Cardiac septum (tissue), 1 donor: ENCODE results near the gene TAF8. TPM values are rescaled to one million over a fixed set of nuclear protein-coding genes. Genes with fewer than 3 reads are reported as not detected.
"Not testable (repeated sequence)": the region's sequence is repeated elsewhere in the genome, so short reads cannot be mapped to it uniquely, and the experiment has no call there.

Experiments
- DNase-seq: peaks from one replicate; pipeline ENCODE4 v3.0.0-alpha.2; 2020; ENCODE audit warnings: low spot score
- intact Hi-C: fragments of 100-400 bp; cut with DNase I; formaldehyde crosslinking; loops from one replicate; pipeline ENCODE4 v1.14.0; 2022
- total RNA-seq: library from RNA; stranded (reverse); fragmentation: NEBNext Ultra II Directional; extraction: Animal tissue kit (Norgen Biotek cat#: 25700); gene quantifications from one replicate; pipeline ENCODE4 v1.2.1, GENCODE V29; 2021
- donor health status: DM: no; HTN: no; CAD: no.

TAF8 gene
- total RNA-seq, 1 donor from 2014 or later, result 22.3 TPM

GRCh38 chr6:42028234-42029061 lies 21.9 kb upstream of the TAF8 start:
- DNase-seq, result peak; percentile 84
- intact Hi-C loops, result no loop called here

- intact Hi-C loops, result no loop called here
- no peak for DNase-seq
These were observed 21.1 kb upstream of the TAF8 start for GRCh38 chr6:42029062-42029685.

DNA sequence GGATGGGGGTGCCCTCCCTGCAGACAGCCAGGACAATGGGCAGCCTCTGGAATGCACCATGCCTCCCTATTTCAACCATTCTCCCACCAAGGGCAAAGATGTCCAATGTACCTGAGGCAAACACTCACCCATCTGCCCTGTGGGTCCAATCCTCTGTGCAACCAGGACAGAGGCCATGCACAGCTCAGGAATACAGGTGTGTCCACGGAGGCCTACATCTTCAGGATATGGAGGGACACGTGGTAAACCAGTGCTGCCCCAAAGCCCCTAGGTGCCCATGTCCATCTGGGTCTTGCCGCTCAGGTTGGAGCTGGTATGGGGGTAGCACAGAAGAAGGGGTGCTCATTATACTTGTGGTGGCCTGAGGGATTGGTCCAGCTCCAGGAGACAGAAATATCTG lies 20.4 kb upstream of the TAF8 start:
- no peak for DNase-seq
- intact Hi-C loops, result no loop called here

DNA sequence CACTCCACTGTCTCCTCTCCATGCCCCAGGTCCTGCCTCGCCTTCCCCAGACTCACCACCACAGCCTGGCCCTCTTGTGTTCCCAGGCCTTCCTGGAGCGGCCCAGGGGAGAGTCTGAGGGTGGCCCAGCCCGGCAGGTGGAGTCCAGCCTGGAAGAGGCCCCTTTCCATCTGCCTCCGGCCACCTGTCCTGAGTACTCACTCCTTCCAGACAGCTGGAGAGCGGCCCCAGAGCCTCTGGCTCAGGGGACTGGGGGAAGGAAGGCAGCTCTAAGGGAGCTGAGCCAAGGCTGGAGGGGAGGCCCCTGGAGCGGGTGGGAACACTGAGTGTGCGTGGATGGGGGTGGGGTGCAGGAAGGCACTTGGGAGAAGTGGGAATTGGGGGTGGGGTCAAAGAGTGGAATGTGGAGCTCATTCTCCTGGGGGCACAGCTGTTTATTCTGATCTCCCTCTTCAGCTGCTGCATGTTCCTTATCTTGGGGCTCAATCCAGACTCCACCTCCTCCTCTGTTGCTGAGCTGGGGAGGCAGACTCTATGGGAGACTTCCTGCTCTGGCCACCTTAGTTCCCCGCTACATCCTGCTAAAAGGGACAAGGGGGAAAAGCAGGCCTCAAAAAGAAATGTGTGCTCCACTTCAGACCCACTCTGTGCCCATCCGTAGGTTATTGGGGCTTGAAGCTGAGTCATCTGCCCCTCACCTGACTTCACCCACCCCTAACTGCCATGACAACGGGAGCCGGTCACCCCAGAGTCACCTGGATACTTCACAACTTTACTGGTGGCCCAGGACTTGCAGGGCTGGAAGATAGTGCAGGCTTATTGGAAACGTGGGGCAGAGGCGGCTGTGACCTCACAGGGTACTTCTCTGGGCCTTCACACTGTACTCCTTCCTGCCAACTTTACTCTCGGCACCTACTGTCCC lies 19.5 kb upstream of the TAF8 start:
- intact Hi-C loops, result no loop called here
- DNase-seq, result no peak

DNA sequence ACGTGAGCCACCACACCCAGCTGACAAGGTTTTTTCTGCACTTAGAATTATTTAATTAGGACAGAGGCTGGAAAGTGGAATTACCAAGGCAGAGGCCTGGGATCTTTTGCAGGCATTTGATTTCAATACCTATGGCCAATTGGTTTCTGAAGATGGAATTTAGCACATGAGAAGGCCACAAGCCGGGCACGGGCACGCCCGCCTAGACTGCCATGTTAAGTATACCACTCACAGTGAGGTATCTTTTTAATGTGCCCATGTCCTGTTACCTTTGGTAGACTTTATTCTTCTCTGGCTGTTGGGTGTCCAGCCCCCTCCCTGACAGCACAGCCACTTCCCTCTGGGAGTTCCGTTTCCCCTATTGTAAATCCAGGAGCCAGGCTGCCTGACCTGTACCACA lies 18.0 kb upstream of the TAF8 start:
- DNase-seq, result no peak
- intact Hi-C loops, result no loop called here

DNA sequence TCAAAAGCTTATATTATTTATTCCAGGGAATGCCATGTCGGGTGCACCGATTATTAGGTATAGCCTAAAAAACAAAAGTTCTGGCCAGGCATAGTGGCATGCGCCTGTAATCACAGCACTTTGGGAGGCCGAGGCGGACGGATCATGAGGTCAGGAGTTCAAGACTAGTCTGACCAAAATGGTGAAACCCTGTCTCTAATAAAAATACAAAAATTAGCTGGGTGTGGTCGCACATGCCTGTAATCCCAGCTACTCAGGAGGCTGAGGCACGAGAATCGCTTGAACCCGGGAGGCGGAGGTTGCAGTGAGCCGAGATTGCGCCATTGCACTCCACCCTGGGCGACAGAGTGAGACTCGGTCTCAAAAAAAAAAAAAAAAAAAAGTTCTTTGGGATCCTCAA lies 12.7 kb upstream of the TAF8 start:
- DNase-seq, result peak; percentile 38
- intact Hi-C loops, result not testable (repeated sequence)

DNA sequence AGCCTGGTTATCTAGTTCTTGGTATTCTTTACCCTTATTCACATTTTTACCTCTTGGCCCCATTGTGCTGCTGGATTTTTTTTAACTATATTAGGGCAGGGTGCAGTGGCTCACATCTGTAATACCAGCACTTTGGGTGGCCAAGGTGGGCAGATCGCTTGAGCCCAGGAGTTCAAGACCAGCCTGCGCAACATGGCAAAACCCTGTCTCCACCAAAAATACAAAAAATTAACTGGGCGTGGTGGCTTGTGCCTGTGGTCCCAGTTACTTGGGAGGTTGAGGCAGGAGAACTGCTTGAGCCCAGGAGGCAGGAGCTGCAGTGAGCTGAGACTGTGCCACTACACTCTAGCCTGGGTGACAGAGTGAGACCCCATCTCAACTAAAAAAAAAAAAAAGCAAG lies 12.2 kb upstream of the TAF8 start:
- intact Hi-C loops, result no loop called here
- DNase-seq, result peak; percentile 6

DNA sequence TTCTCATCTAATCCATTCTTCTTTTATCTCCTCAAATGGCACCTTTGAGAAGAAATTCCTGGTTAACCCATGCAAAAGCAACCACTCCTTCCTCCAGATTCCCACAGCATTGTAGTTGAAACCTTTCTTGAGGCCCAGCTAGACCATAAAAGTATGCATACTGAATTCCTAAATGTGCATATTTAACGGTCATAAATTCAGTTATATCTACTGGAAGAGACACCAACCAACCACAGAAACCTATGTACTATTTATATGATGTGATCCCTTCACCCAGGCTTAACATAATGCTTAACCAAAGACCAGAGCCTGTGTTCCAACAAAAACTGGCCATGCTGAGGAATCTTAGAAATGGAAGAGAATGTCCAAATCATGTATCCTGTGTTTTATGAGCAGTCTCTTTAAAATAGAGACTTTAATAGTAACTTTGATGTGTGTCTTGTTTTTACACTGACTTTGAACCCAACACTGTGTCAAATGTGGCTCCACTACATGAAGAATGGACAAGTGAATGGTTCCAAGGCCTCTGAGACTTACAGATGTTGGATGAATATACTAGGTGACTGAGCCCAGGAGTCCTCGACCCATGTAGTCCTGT lies 11.4 kb upstream of the TAF8 start:
- intact Hi-C loops, result no loop called here
- DNase-seq, result no peak

GRCh38 chr6:42040856-42041480 lies 9.4 kb upstream of the TAF8 start:
- no peak for DNase-seq
- intact Hi-C loops, result loop anchor here (5.0 to 10.0 kb wide), 3 partner anchors 119 to 436 kb away; partner anchors contain the start of genes BYSL and MED20

- no peak for DNase-seq
- intact Hi-C loops, result loop anchor here (5.0 to 10.0 kb wide), 3 partner anchors 119 to 437 kb away; partner anchors contain the start of genes BYSL and MED20
These were observed 8.8 kb upstream of the TAF8 start for GRCh38 chr6:42041481-42042053.

GRCh38 chr6:42042108-42042507 lies 8.2 kb upstream of the TAF8 start:
- intact Hi-C loops, result loop anchor here (5.0 to 10.0 kb wide), 3 partner anchors 120 to 437 kb away; partner anchors contain the start of genes BYSL and MED20
- DNase-seq, result no peak

GRCh38 chr6:42043787-42044475 lies 6.4 kb upstream of the TAF8 start:
- intact Hi-C loops, result loop anchor here (1.0 to 10.0 kb wide), 6 partner anchors 107 to 439 kb away; partner anchors contain the start of genes BYSL, MED20 and PRICKLE4
- DNase-seq, result peak; percentile 95

- peak; percentile 94 for DNase-seq
- intact Hi-C loops, result loop anchor here (2.0 to 10.0 kb wide), 4 partner anchors 109 to 441 kb away; partner anchors contain the start of gene PRICKLE4
These were observed 4.5 kb upstream of the TAF8 start for GRCh38 chr6:42045538-42046460.

DNA sequence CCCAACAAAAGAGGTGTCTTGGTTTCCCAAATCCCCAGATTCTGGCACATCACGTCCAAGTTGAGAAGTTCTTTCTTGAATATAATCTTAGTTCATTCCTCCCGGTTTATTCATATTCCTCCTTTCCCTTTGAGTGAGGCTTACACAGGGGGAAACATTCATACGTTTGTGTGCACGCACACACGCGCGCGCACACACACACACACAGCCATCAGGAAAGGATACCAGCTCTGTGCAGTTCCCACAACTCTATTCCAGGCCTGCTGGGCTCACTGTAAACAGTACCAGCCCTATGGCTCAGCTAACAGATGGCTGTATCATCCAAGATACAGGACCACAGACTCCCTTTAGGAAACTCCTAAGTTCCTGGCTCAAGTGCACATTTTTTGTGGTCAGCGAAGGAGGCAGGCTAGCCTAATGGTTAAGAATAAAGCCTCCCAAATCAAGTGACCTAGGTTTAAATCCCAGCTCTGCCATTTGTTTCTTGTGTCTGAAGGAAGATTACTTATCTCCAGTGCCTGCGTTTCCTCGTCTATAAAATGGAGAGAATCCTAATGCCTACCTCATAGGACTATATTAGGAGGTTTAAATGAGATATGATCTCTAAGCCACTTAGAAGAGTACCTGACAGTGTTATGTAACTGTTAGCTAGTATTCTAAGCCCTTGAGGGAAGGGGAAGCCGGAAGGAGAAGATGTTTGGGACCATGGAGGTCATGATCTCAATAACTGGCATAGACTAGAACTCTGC lies 3.7 kb upstream of the TAF8 start:
- intact Hi-C loops, result loop anchor here (10.0 kb wide), 2 partner anchors 342 to 442 kb away; no protein-coding TSS in a partner anchor
- DNase-seq, result no peak

DNA sequence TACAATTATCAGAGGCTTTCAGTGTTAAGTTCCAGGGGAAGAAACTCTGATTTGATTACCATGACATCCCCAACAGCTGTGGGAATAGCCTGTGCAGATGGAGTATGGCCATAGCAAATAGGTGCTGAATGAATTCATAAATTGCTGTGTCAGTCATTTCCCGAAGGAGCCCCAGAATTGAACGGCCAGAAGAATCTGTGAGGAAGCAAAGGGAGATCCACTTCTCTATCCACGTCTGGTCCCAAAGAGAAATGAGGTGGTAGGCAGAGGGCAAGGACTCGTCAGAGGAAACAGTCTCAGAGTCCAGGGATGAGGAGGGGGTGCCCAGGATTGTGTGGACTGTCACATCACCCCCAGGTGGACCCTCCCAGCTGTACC lies 3.1 kb upstream of the TAF8 start:
- DNase-seq, result no peak
- intact Hi-C loops, result loop anchor here (10.0 kb wide), 2 partner anchors 342 to 442 kb away; no protein-coding TSS in a partner anchor

GRCh38 chr6:42047790-42048405 lies 2.4 kb upstream of the TAF8 start:
- DNase-seq, result no peak
- intact Hi-C loops, result loop anchor here (10.0 kb wide), 2 partner anchors 343 to 443 kb away; no protein-coding TSS in a partner anchor
